IPS-18a (cell line): ENCODE data around the gene FGGY.

ENCODE experiments used
- H3K27ac ChIP-seq: one replicate; pipeline ENCODE4 v1.5.1; 2013; ENCODE audit warnings: low read length
- H3K27me3 ChIP-seq: one replicate; pipeline ENCODE4 v1.6.1; 2013; ENCODE audit warnings: mild to moderate bottlenecking, low read length; ENCODE audit not compliant: control insufficient read depth, insufficient read depth
- H3K36me3 ChIP-seq: one replicate; pipeline ENCODE4 v1.6.1; 2013; ENCODE audit warnings: low read depth, low read length; ENCODE audit not compliant: control insufficient read depth
- H3K4me1 ChIP-seq: one replicate; pipeline ENCODE4 v1.6.1; 2013; ENCODE audit warnings: low read depth, low read length; ENCODE audit not compliant: control insufficient read depth
- H3K4me3 ChIP-seq: one replicate; pipeline ENCODE4 v1.5.1; 2013; ENCODE audit warnings: low read length
- H3K9ac ChIP-seq: one replicate; pipeline ENCODE4 v1.6.1; 2013; ENCODE audit warnings: mild to moderate bottlenecking, low read length, moderate library complexity
- H3K9me3 ChIP-seq: one replicate; pipeline ENCODE4 v1.6.1; 2013; ENCODE audit warnings: low read depth, low read length; ENCODE audit not compliant: control insufficient read depth

Gene FGGY

GRCh38 chr1:59266180-59266926 is 30.5 kb upstream of the FGGY start:
- Histone ChIP-seq H3K4me1 (no peaks in the 10 kb centered on the region), H3K36me3 (no peaks in the 10 kb centered on the region), H3K4me3 (no peak overlapping the region), H3K27me3 (no peaks in the 10 kb centered on the region), H3K9me3 (no peaks in the 10 kb centered on the region), H3K9ac (no peak overlapping the region), H3K27ac (no peak overlapping the region)

- Histone ChIP-seq H3K36me3 (no peaks in the 10 kb centered on the region), H3K4me1 (no peaks in the 10 kb centered on the region), H3K9ac (no peak overlapping the region), H3K4me3 (no peak overlapping the region), H3K27ac (no peak overlapping the region), H3K9me3 (no peaks in the 10 kb centered on the region), H3K27me3 (no peaks in the 10 kb centered on the region)
Observed at GRCh38 chr1:59266927-59267293, 30.0 kb upstream of the FGGY start.

GRCh38 chr1:59268406-59268805 is 28.5 kb upstream of the FGGY start:
- H3K9ac ChIP-seq, result no peak overlapping the region
- H3K27me3 ChIP-seq, result no peaks in the 10 kb centered on the region
- no peak overlapping the region for H3K4me3 ChIP-seq
- no peak overlapping the region for H3K27ac ChIP-seq
- no peaks in the 10 kb centered on the region for H3K36me3 ChIP-seq
- H3K4me1 ChIP-seq, result no peaks in the 10 kb centered on the region
- H3K9me3 ChIP-seq, result no peaks in the 10 kb centered on the region

DNA sequence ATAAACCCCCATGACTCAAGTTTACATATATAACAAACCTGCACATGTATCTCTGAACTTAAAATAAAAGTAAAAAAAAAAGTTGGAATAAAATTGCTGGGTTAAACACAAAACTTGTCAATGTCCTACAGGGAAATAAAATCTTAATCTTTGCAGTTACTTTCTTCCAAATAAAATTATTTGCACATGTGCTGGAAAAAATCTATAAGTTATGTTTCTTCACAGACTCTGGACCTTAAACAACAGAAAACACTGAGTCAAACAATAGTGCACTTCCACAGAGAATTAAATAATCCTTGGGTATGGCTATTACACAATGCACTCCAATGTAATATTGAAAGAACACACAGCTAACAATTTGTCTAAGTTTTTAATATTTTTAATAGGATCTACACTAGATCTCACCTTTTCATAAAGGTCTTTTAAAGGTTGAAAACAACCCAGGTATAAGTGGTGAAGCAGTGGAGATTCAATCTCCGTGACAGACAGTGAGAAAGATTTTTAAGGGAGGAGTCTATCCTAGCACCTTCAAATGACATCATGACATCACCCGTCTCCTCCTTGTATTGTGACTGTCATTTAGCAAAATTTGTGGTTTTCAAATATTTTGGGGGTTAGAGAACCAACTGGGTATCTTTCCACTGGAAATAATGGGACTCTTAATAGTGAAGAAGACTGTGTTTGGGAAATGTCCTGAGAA is 25.2 kb upstream of the FGGY start:
- no peaks in the 10 kb centered on the region for H3K4me1 ChIP-seq
- H3K9me3 ChIP-seq, result no peaks in the 10 kb centered on the region
- H3K9ac ChIP-seq, result no peak overlapping the region
- H3K4me3 ChIP-seq, result no peak overlapping the region
- no peak overlapping the region for H3K27ac ChIP-seq
- H3K27me3 ChIP-seq, result no peaks in the 10 kb centered on the region
- H3K36me3 ChIP-seq, result no peaks in the 10 kb centered on the region

GRCh38 chr1:59272507-59272906 is 24.4 kb upstream of the FGGY start:
- H3K27me3 ChIP-seq, result no peaks in the 10 kb centered on the region
- no peaks in the 10 kb centered on the region for H3K9me3 ChIP-seq
- H3K27ac ChIP-seq, result no peak overlapping the region
- no peaks in the 10 kb centered on the region for H3K4me1 ChIP-seq
- H3K4me3 ChIP-seq, result no peak overlapping the region
- no peaks in the 10 kb centered on the region for H3K36me3 ChIP-seq
- H3K9ac ChIP-seq, result no peak overlapping the region

DNA sequence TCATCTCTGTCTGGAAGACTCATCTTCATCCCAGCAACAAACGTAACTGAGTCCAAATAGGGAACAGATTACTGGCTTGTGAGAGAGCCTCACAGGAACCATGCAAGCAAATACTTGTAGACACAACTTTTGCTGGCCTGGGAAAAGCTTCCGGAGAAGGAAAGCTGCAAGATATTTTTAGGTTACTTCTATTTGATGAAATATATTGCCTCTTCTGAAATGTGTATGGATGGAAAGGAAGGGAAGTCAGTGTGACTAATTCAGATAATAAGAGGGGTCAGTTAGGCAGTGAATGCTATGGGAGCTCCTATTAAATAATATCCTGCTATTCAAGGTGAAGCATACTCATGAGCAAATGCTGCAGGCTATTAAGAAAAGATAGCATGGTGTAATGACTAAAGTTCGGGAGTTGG is 20.4 kb upstream of the FGGY start:
- Histone ChIP-seq H3K9ac (no peak overlapping the region), H3K27me3 (no peaks in the 10 kb centered on the region), H3K9me3 (no peaks in the 10 kb centered on the region), H3K36me3 (no peaks in the 10 kb centered on the region), H3K4me1 (no peaks in the 10 kb centered on the region), H3K4me3 (no peak overlapping the region), H3K27ac (no peak overlapping the region)

DNA sequence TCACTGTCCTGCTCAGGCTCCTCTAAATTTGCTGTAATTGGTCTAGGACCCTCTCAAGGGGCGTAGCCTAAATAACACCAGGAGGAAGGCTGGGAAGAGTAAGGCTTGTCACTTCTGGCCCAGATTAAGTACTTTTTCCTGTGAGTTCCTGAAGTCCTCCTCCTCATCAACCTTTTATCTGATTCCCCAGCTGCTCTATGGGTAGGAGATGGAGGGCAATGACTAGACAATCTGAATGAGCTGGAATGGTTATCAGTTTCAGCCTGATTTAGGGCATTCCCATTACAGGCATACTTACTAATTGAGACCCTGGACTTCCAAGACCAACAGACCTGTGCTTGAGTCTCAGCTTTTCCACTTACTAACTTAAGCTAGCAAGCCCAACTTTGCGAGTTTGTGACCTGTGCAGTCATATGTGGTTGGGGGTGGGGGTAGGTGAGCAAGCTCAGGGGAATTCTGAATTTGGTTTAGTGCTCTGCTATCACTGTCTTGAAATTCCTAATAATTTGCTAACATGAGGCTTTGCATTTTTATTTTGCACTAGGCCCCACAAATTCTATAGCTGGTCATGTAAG is 18.0 kb upstream of the FGGY start:
- Histone ChIP-seq H3K9ac (no peak overlapping the region), H3K36me3 (no peaks in the 10 kb centered on the region), H3K4me3 (no peak overlapping the region), H3K27me3 (no peaks in the 10 kb centered on the region), H3K4me1 (no peaks in the 10 kb centered on the region), H3K9me3 (no peaks in the 10 kb centered on the region), H3K27ac (no peak overlapping the region)

DNA sequence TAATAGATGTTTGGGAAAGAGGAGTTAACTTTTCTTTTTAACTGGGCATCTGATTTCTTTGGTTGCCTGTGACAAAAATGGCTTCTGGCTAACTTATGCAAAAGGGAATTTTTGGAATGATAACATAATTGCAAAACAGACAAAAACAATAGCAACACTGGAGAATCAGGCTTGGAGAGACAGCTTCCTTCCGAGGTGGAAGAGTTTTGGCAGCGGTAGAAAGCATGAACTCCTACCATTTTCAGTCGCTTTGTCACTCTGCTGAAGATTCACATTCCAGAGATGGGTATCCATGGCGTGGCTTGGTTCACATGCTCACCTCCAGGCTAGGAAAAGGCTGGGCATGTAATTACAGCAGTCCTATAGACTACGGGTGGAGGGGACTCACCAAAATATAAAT is 17.2 kb upstream of the FGGY start:
- Histone ChIP-seq H3K4me3 (no peak overlapping the region), H3K27ac (no peak overlapping the region), H3K4me1 (no peaks in the 10 kb centered on the region)

GRCh38 chr1:59282951-59283350 is 13.9 kb upstream of the FGGY start:
- H3K27me3 ChIP-seq, result no peaks in the 10 kb centered on the region
- H3K4me1 ChIP-seq, result no peaks in the 10 kb centered on the region
- no peaks in the 10 kb centered on the region for H3K9me3 ChIP-seq
- H3K9ac ChIP-seq, result no peak overlapping the region
- no peaks in the 10 kb centered on the region for H3K36me3 ChIP-seq
- H3K27ac ChIP-seq, result no peak overlapping the region
- no peak overlapping the region for H3K4me3 ChIP-seq

More for the DNA sequence above, 17.2 kb upstream of the FGGY start:
- no peaks in the 10 kb centered on the region for H3K9me3 ChIP-seq
- H3K27me3 ChIP-seq, result no peaks in the 10 kb centered on the region
- H3K36me3 ChIP-seq, result no peaks in the 10 kb centered on the region
- H3K9ac ChIP-seq, result no peak overlapping the region

DNA sequence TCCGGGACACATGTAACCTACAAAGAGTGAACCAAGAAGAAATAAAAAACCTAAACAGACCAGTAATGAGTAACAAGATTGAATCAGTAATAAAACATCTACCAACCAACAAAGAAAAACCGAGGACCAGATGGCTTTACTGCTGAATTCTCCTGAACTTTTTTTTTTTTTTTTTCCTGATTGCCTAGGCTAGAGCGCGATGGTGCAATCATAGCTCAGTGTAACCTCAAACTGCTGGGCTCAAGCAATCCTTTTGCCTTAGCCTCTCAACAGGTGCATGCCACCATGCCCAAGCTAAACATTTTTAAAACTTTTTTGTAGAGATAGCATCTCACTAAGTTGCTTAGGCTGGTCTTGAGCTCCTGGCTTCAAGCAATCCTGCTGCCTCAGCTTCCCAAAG is 11.2 kb upstream of the FGGY start:
- H3K4me3 ChIP-seq, result no peak overlapping the region
- H3K36me3 ChIP-seq, result no peaks in the 10 kb centered on the region
- H3K27ac ChIP-seq, result no peak overlapping the region
- H3K9me3 ChIP-seq, result no peaks in the 10 kb centered on the region
- no peak overlapping the region for H3K9ac ChIP-seq
- no peaks in the 10 kb centered on the region for H3K4me1 ChIP-seq
- H3K27me3 ChIP-seq, result no peaks in the 10 kb centered on the region

- Histone ChIP-seq H3K27me3 (no peaks in the 10 kb centered on the region), H3K9ac (no peak overlapping the region), H3K27ac (no peak overlapping the region), H3K36me3 (no peaks in the 10 kb centered on the region), H3K4me3 (no peak overlapping the region), H3K4me1 (no peaks in the 10 kb centered on the region), H3K9me3 (no peaks in the 10 kb centered on the region)
Observed at GRCh38 chr1:59288046-59288445, 8.8 kb upstream of the FGGY start.

- Histone ChIP-seq H3K27ac (no peak overlapping the region), H3K36me3 (no peaks in the 10 kb centered on the region), H3K4me3 (no peak overlapping the region), H3K27me3 (no peaks in the 10 kb centered on the region), H3K9me3 (no peaks in the 10 kb centered on the region), H3K4me1 (no peaks in the 10 kb centered on the region), H3K9ac (no peak overlapping the region)
Observed at GRCh38 chr1:59289570-59289969, 7.3 kb upstream of the FGGY start.
